GM21526 (cell line): Measurements from ENCODE around the gene DIP2C.

Experiments
- ATAC-seq: cut with Tn5 transposase; IDR thresholded peaks from one replicate; pipeline ENCODE4 v1.9.1; 2021; ENCODE audit warnings: moderate library complexity; ENCODE audit not compliant: unreplicated experiment, low FRiP score

Gene DIP2C

GRCh38 chr10:560314-560992 is 129.0 kb downstream of the DIP2C start:
- no peak for ATAC-seq

GRCh38 chr10:559767-560047 is 129.8 kb downstream of the DIP2C start:
- ATAC-seq: no peak

GRCh38 chr10:558891-559766 is 130.3 kb downstream of the DIP2C start:
- ATAC-seq: no peak

- ATAC-seq: no peak
Observed at GRCh38 chr10:558364-558763, 131.1 kb downstream of the DIP2C start.

- no peak for ATAC-seq
Observed at GRCh38 chr10:557792-558328, 131.6 kb downstream of the DIP2C start.

- ATAC-seq: no peak
Observed at GRCh38 chr10:556971-557637, 132.4 kb downstream of the DIP2C start.

- no peak for ATAC-seq
Observed at GRCh38 chr10:555682-556350, 133.7 kb downstream of the DIP2C start.

GRCh38 chr10:555281-555680 is 134.2 kb downstream of the DIP2C start:
- ATAC-seq: no peak

- ATAC-seq: no peak
Observed at GRCh38 chr10:554182-554848, 135.2 kb downstream of the DIP2C start.

GRCh38 chr10:553233-553632 is 136.2 kb downstream of the DIP2C start:
- ATAC-seq: no peak

- ATAC-seq: no peak
Observed at GRCh38 chr10:552679-553078, 136.8 kb downstream of the DIP2C start.

GRCh38 chr10:551373-552252 is 137.9 kb downstream of the DIP2C start:
- ATAC-seq: no peak

GRCh38 chr10:550665-551372 is 138.6 kb downstream of the DIP2C start:
- ATAC-seq: no peak

- no peak for ATAC-seq
Observed at GRCh38 chr10:549391-549790, 140.1 kb downstream of the DIP2C start.

GRCh38 chr10:548238-548901 is 141.1 kb downstream of the DIP2C start:
- no peak for ATAC-seq

- ATAC-seq: no peak
Observed at GRCh38 chr10:547591-548081, 141.8 kb downstream of the DIP2C start.

GRCh38 chr10:546971-547590 is 142.4 kb downstream of the DIP2C start:
- no peak for ATAC-seq

GRCh38 chr10:546451-546850 is 143.0 kb downstream of the DIP2C start:
- ATAC-seq: no peak
